RWPE2 (cell line): Measurements from ENCODE around the gene GMEB1.

ENCODE experiments used
- ATAC-seq: fragments of 200-7000 bp; cut with Tn5 transposase; 3 replicates; pipeline ENCODE4 v1.9.1; 2021; ENCODE audit warnings: low read depth
- DNase-seq: peaks from one replicate; pipeline ENCODE4 v3.0.0-alpha.2; 2020; ENCODE audit warnings: low spot score
- H3K27ac ChIP-seq: fragments of 450-650 bp; 2 replicates; pipeline ENCODE4 v1.5.1; 2017; ENCODE audit warnings: mild to moderate bottlenecking; ENCODE audit not compliant: poor library complexity, severe bottlenecking
- H3K27me3 ChIP-seq: fragments of 250-450 bp; sonication (Bioruptor Pico); 2 replicates; pipeline ENCODE4 v1.5.1; 2021; ENCODE audit warnings: mild to moderate bottlenecking, moderate library complexity; ENCODE audit not compliant: insufficient read depth, poor library complexity, severe bottlenecking
- H3K36me3 ChIP-seq: fragments of 250-450 bp; sonication (Bioruptor Pico); 2 replicates; pipeline ENCODE4 v1.5.1; 2020; ENCODE audit warnings: low read depth, mild to moderate bottlenecking, moderate library complexity
- H3K4me1 ChIP-seq: fragments of 250-450 bp; sonication (Bioruptor Pico); 2 replicates; pipeline ENCODE4 v1.5.1; 2021; ENCODE audit warnings: mild to moderate bottlenecking, moderate library complexity; ENCODE audit not compliant: insufficient read depth, poor library complexity, severe bottlenecking
- H3K4me3 ChIP-seq: fragments of 250-450 bp; sonication (Bioruptor Pico); 2 replicates; pipeline ENCODE4 v1.5.1; 2021; ENCODE audit warnings: mild to moderate bottlenecking, moderate library complexity; ENCODE audit not compliant: severe bottlenecking
- H3K9me3 ChIP-seq: fragments of 250-450 bp; sonication (Bioruptor Pico); 2 replicates; pipeline ENCODE4 v1.5.1; 2021; ENCODE audit warnings: mild to moderate bottlenecking, moderate library complexity; ENCODE audit not compliant: severe bottlenecking
- CTCF ChIP-seq: fragments of 450-650 bp; IDR thresholded peaks from one replicate; pipeline ENCODE4 v1.5.1; 2017; ENCODE audit warnings: mild to moderate bottlenecking, moderate library complexity; ENCODE audit not compliant: poor library complexity, severe bottlenecking

The GMEB1 gene

GRCh38 chr1:28756846-28757245, 88.3 kb downstream of the GMEB1 start:
- Histone ChIP-seq H3K36me3 (peaks cover 77% of the 10 kb centered on the region), H3K4me1 (peaks cover 3% of the 10 kb centered on the region)
- no peak for ATAC-seq

GRCh38 chr1:28758420-28758819, 89.8 kb downstream of the GMEB1 start:
- ATAC-seq: no peak
- TF ChIP-seq CTCF: no peak
- Histone ChIP-seq H3K9me3 (no peaks in the 10 kb centered on the region), H3K27me3 (no peaks in the 10 kb centered on the region), H3K4me3 (no peak overlapping the region), H3K36me3 (peaks cover 79% of the 10 kb centered on the region), H3K27ac (no peak overlapping the region), H3K4me1 (peaks cover 6% of the 10 kb centered on the region)
- DNase-seq: no peak

More at GRCh38 chr1:28756846-28757245, 88.3 kb downstream of the GMEB1 start:
- Histone ChIP-seq H3K4me3 (no peak overlapping the region), H3K27ac (no peak overlapping the region), H3K9me3 (no peaks in the 10 kb centered on the region), H3K27me3 (no peaks in the 10 kb centered on the region)
- DNase-seq: no peak
- peak; percentile 26 for TF ChIP-seq CTCF

- Histone ChIP-seq H3K9me3 (no peaks in the 10 kb centered on the region), H3K27ac (no peak overlapping the region), H3K36me3 (peaks cover 73% of the 10 kb centered on the region), H3K27me3 (no peaks in the 10 kb centered on the region), H3K4me1 (peaks cover 6% of the 10 kb centered on the region), H3K4me3 (no peak overlapping the region)
- no peak for TF ChIP-seq CTCF
- DNase-seq: no peak
- ATAC-seq: no peak
These were observed 90.7 kb downstream of the GMEB1 start for GRCh38 chr1:28759257-28759656.

GRCh38 chr1:28761189-28761588, 92.6 kb downstream of the GMEB1 start:
- TF ChIP-seq CTCF: no peak
- no peaks in the 10 kb centered on the region for H3K9me3 ChIP-seq
- H3K4me1 ChIP-seq: peaks cover 6% of the 10 kb centered on the region
- no peak overlapping the region for H3K27ac ChIP-seq
- H3K27me3 ChIP-seq: no peaks in the 10 kb centered on the region
- H3K4me3 ChIP-seq: no peak overlapping the region
- DNase-seq: no peak
- no peak for ATAC-seq
- H3K36me3 ChIP-seq: peaks cover 78% of the 10 kb centered on the region

- no peak for DNase-seq
- no peak overlapping the region for H3K4me3 ChIP-seq
- H3K9me3 ChIP-seq: no peaks in the 10 kb centered on the region
- peaks cover 77% of the 10 kb centered on the region for H3K36me3 ChIP-seq
- no peak overlapping the region for H3K27ac ChIP-seq
- no peak for ATAC-seq
- peaks cover 6% of the 10 kb centered on the region for H3K4me1 ChIP-seq
- H3K27me3 ChIP-seq: no peaks in the 10 kb centered on the region
- no peak for TF ChIP-seq CTCF
These were observed 98.1 kb downstream of the GMEB1 start for GRCh38 chr1:28766532-28767183.
